ENCODE results near the gene DISP2.
A peak's percentile ranks its signal among the peaks of the same experiment; 100 is the strongest.

DISP2 gene

DNA sequence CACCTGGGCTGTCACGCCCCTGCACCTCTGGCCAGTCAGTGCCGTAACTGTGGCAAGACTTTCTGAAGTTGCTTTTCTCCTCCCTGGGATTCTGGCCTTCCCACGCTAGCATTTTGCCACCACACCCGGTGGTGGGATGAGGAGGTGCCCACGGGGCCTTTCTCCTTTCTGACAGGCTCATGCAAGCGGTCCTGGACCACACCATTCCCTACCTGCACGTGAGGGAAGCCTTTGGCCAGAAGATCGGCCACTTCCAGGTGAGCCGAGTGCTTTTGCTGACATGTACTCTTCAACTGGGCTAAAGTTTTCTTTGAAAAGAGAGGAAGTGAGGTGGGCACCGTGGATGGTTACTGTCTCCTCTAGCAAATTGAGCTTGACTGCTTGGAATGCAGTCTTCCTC is 57.2 kb downstream of the DISP2 start:
- no peak for TF ChIP-seq Cebpa-rat (IDR thresholded peaks at IDR 0.05)
- peaks cover 20% of the 10 kb centered on the region for H4K20me1 ChIP-seq
- H3K4me3 ChIP-seq, result no peak overlapping the region
- H3K27me3 ChIP-seq, result no peaks in the 10 kb centered on the region
- peaks cover 90% of the 10 kb centered on the region for H3K36me3 ChIP-seq
- no peaks in the 10 kb centered on the region for H3K4me1 ChIP-seq
- no peaks in the 10 kb centered on the region for H3K9me3 ChIP-seq
- no peak overlapping the region for H3K4me2 ChIP-seq
- no peak overlapping the region for H3K27ac ChIP-seq
- no peak overlapping the region for H3K9ac ChIP-seq

DNA sequence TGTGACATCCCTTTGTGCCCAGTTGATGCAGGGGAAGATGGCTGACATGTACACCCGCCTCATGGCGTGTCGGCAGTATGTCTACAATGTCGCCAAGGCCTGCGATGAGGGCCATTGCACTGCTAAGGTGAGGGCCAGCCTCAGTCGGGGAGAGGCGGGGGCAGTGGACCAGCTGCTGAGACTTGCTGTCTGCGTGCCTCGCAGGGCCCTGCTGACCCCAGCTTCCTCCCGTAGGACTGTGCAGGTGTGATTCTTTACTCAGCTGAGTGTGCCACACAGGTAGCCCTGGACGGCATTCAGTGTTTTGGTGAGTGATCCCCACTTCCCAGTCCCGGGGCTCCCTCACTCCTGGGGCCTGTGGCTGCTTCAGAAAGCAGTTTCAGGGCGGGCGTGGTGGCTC is 58.0 kb downstream of the DISP2 start:
- Histone ChIP-seq H3K4me1 (peaks cover 4% of the 10 kb centered on the region; the same call in 1 of the 2 replicates), H3K36me3 (peaks cover 82% of the 10 kb centered on the region), H3K9ac (no peak overlapping the region), H3K27ac (no peak overlapping the region), H3K4me3 (no peak overlapping the region), H3K27me3 (no peaks in the 10 kb centered on the region), H3K9me3 (no peaks in the 10 kb centered on the region), H4K20me1 (peaks cover 23% of the 10 kb centered on the region), H3K4me2 (no peak overlapping the region)
- no peak for TF ChIP-seq Cebpa-rat (IDR thresholded peaks at IDR 0.05)

DNA sequence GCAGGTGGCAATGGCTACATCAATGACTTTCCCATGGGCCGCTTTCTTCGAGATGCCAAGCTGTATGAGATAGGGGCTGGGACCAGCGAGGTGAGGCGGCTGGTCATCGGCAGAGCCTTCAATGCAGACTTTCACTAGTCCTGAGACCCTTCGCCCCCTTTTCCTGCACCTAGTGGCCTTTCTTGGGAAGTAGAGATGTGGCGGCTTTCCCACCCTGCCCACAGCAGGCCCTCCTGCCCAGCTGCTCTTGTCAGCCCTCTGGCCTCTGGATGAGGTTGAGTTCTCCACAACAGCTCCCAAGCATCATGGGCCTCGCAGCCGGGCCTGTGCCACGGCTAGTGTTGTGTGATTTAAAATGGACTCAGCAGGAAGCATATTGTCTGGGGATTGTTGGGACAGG is 60.1 kb downstream of the DISP2 start:
- TF ChIP-seq Cebpa-rat (IDR thresholded peaks at IDR 0.05), result no peak
- no peak overlapping the region for H3K4me3 ChIP-seq
- no peak overlapping the region for H3K4me2 ChIP-seq
- H4K20me1 ChIP-seq, result peaks cover 14% of the 10 kb centered on the region; the same call in 1 of the 2 replicates
- no peak overlapping the region for H3K9ac ChIP-seq
- H3K27me3 ChIP-seq, result no peaks in the 10 kb centered on the region
- H3K27ac ChIP-seq, result no peak overlapping the region
- peaks cover 13% of the 10 kb centered on the region for H3K4me1 ChIP-seq
- no peaks in the 10 kb centered on the region for H3K9me3 ChIP-seq
- H3K36me3 ChIP-seq, result peaks cover 61% of the 10 kb centered on the region

DNA sequence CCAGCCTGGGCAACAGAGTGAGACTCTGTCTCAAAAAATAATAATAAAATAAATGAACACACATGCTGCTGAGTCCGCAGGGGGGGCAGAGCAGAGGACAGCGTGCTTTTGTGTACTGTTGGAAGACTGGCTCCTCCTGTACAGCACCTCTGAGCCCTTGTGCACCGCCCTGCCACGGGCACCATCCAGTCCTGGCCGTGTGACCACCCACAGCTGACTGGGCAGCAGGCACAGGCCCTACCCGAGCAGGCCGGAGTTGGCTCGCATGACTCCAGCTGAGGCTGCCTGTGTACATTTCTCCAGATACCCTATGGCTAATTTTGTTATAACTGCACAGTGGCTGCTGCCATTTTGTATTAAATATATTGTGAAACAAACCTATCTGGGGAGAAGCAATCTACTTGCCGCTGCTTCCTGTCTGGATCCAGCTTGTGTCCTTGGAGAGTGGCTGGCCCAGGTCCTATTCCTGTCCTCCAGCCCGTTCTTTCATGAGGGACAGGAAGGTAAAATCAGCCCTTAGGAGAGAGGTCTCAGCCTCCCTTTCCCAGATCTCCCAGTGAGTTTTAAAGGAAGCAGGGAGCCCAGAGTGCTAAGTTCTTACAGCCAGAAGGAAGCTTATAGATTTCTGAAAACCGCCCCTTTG is 62.2 kb downstream of the DISP2 start:
- Histone ChIP-seq H3K9ac (no peak overlapping the region), H3K4me3 (no peak overlapping the region), H3K36me3 (peaks cover 40% of the 10 kb centered on the region), H3K27me3 (no peaks in the 10 kb centered on the region), H3K9me3 (no peaks in the 10 kb centered on the region), H3K4me1 (peaks cover 13% of the 10 kb centered on the region), H3K4me2 (no peak overlapping the region), H4K20me1 (peaks cover 12% of the 10 kb centered on the region; the same call in 1 of the 2 replicates), H3K27ac (no peak overlapping the region)
- no peak for TF ChIP-seq Cebpa-rat (IDR thresholded peaks at IDR 0.05)

DNA sequence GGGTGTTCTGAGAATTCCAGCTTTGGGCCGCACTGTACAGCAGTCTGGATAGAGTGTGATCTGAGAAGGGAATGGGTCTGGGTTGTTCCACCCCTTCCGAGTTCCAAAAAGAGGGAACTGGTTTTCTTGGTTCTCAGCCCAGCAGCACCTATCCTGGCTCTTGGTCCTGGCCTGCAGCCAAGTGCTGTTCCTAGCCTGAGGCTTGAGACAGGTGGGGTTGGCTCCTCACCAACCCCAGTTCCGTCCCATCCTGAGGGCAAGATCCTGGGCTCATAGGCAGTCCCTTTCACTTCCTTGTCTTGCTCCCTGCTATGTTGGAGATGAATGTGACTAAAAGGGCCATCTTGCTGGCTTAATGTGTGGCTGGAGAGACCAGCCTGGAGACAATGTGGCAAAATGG is 62.8 kb downstream of the DISP2 start:
- Histone ChIP-seq H3K4me1 (peaks cover 16% of the 10 kb centered on the region), H3K27me3 (no peaks in the 10 kb centered on the region), H3K9me3 (no peaks in the 10 kb centered on the region), H3K9ac (no peak overlapping the region), H3K4me3 (no peak overlapping the region), H3K27ac (no peak overlapping the region), H3K4me2 (no peak overlapping the region; the same call in 1 of the 2 replicates), H4K20me1 (peaks cover 12% of the 10 kb centered on the region; the same call in 1 of the 2 replicates), H3K36me3 (peaks cover 34% of the 10 kb centered on the region)
- no peak for TF ChIP-seq Cebpa-rat (IDR thresholded peaks at IDR 0.05)

DNA sequence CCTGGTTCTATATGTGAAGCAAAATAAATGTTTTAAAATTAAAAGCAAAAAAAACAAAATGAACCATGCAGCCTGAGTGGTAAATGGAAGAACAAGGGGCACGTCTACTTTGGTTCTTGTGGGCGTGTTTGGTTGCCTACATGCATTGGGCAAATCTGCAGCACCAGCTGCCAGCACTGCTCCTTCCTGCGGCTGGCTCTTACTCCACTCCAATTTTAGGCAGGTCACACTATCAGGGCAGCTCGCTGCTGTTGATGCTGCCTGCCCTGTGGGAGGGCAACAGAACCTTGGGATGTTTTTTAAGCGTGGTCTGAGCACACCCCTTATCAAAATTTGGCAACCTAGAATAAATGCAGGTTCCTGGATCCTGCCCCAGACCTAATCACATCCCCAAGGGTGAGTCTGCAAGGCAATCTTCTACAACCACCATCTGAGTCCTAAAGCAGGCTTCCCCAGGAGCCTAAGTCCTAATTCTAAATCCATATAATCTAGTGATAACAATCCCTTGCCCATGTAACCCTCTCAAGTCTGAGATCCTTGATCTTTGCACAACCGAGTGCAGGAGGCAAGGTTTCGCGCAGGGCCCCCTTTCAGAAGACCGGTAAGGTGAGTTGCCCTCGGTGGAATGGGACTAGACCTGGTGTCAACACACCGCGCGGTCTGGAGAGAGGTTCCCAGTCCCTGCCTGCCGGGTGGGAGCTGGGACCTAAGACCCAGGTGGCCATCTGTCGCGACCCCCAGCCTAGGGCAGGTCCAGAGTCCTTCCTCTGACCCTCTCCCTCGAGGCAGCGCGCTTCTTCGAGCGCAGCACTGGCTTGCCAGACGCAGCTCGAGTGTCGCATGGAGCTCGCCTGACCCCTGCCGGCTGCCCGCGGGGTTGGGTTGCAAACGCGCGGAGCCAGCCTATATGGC is 63.5 kb downstream of the DISP2 start:
- H3K4me2 ChIP-seq, result peak overlapping the region; percentile 56
- H3K9ac ChIP-seq, result no peak overlapping the region
- H3K27ac ChIP-seq, result no peak overlapping the region
- no peaks in the 10 kb centered on the region for H3K9me3 ChIP-seq
- H3K27me3 ChIP-seq, result no peaks in the 10 kb centered on the region
- TF ChIP-seq Cebpa-rat (IDR thresholded peaks at IDR 0.05), result no peak
- H3K36me3 ChIP-seq, result peaks cover 27% of the 10 kb centered on the region
- H3K4me1 ChIP-seq, result peaks cover 23% of the 10 kb centered on the region
- peaks cover 12% of the 10 kb centered on the region; the same call in 1 of the 2 replicates for H4K20me1 ChIP-seq
- no peak overlapping the region for H3K4me3 ChIP-seq

DNA sequence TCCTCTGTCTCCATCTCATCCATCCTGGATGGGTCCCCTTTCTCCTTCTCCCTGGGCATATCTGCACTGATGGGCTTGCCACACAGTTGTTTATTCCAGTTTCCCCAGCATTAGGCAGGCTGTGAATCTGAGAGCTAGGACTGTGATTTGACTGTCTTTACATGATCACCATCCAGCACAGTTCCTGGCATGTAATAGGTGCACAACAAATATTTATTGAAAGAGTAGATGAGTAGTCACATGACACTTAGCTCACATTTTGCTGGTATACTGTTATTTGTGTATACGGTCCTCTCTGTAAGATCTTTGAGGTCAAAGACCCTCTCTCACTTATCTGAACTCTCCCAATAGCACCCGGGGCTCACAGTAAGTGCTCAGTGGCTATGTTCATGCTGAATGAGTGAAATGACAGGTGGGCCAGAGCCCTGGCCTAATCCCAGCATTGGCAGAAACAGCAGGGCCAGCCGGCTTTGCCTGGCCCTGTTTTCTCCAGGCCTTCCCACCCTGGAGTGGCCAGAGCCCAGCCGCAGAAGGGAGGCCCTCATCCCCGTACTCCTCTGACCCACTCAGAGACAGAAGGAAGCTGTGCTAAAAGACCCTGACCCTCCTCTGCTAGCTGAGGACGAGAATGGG is 66.6 kb downstream of the DISP2 start:
- TF ChIP-seq Cebpa-rat (IDR thresholded peaks at IDR 0.05), result no peak
- Histone ChIP-seq H3K9me3 (no peaks in the 10 kb centered on the region), H3K27me3 (no peaks in the 10 kb centered on the region), H3K9ac (no peak overlapping the region), H3K4me1 (peaks cover 53% of the 10 kb centered on the region), H4K20me1 (peaks cover 12% of the 10 kb centered on the region; the same call in 1 of the 2 replicates), H3K36me3 (no peaks in the 10 kb centered on the region), H3K4me3 (no peak overlapping the region), H3K4me2 (no peak overlapping the region), H3K27ac (no peak overlapping the region)

DNA sequence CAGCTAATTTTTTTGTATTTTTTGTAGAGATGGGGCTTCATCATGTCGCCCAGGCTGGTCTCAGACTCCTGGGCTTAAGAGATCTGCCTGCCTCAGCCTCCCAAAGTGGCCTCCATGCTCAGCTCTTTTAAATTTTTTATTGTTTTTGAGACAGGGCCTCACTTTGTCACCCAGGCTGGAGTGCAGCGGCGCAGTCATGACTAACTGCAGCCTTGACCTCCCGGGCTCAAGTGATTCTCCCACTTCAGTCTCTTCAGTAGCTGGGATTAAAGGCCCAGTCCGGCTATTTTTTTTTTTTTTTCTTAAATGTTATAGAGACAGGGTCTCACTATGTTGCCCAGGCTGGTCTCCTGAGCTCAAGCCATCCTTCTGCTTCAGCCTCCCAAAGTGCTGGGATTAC is 67.7 kb downstream of the DISP2 start:
- H3K4me3 ChIP-seq, result no peak overlapping the region
- H3K27me3 ChIP-seq, result no peaks in the 10 kb centered on the region
- H3K4me1 ChIP-seq, result peaks cover 60% of the 10 kb centered on the region

DNA sequence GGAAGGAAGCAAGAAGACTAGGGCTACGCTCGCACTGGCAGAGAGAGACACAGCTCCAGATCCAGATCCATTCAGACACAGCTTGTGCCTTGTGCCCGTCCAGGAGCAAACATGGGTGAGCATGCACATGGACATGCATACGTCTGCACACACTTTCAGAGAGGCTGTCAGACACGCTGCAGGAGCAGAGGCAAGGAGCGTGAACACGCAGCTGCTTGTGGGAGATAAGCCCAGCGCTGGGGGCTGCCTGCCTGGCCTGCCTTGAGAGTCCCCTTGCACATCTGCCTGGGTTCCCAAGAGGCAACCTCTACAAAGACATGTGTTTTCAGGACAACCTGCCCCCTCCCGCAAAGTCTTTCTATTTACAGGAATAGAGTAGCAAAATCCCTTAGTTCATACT is 69.2 kb downstream of the DISP2 start:
- Histone ChIP-seq H3K9ac (peak overlapping the region; percentile 41; the same call in 1 of the 2 replicates), H3K4me1 (peaks cover 48% of the 10 kb centered on the region), H3K27me3 (no peaks in the 10 kb centered on the region), H4K20me1 (no peaks in the 10 kb centered on the region), H3K4me3 (no peak overlapping the region), H3K36me3 (no peaks in the 10 kb centered on the region), H3K9me3 (no peaks in the 10 kb centered on the region), H3K27ac (peak overlapping the region; percentile 46; the same call in 1 of the 2 replicates), H3K4me2 (peak overlapping the region; percentile 81)
- TF ChIP-seq Cebpa-rat (IDR thresholded peaks at IDR 0.05), result no peak

More for the DNA sequence above, 67.7 kb downstream of the DISP2 start:
- no peak overlapping the region for H3K27ac ChIP-seq
- H3K4me2 ChIP-seq, result no peak overlapping the region
- no peaks in the 10 kb centered on the region for H3K9me3 ChIP-seq
- no peaks in the 10 kb centered on the region for H3K36me3 ChIP-seq
- no peak for TF ChIP-seq Cebpa-rat (IDR thresholded peaks at IDR 0.05)
- H3K9ac ChIP-seq, result no peak overlapping the region
- H4K20me1 ChIP-seq, result peaks cover 11% of the 10 kb centered on the region; the same call in 1 of the 2 replicates

Measured in BLaER1 (cell line).